ENCODE data around the gene CEP85.

- no peak for TF ChIP-seq POLR2A (IDR thresholded peaks at IDR 0.05)
- no peak for TF ChIP-seq POLR2AphosphoS5 (IDR thresholded peaks at IDR 0.05)
- no peak for TF ChIP-seq CTCF (IDR thresholded peaks at IDR 0.05)
These were observed 84.5 kb downstream of the CEP85 start for GRCh38 chr1:26318338-26319064.
